CD14-positive monocyte (primary cell): ENCODE data around the gene BCAS4. TPM values are rescaled to one million over a fixed set of nuclear protein-coding genes. Genes with fewer than 3 reads are reported as not detected.

ENCODE experiments used
- DNase-seq, 3 donors: peaks; one replicate each; pipeline ENCODE4 v3.0.0-alpha.2; 2011 to 2022
- H2AFZ ChIP-seq: 2 replicates; pipeline ENCODE4 v1.6.0; 2012; ENCODE audit warnings: mild to moderate bottlenecking, low read depth, low read length, inconsistent platforms; ENCODE audit not compliant: insufficient read depth, poor library complexity, severe bottlenecking
- H3K27ac ChIP-seq, 2 donors: 1 replicate in 1 of 2; 2 replicates in 1 of 2; pipeline ENCODE4 v1.5.1; 2012 to 2013; ENCODE audit warnings: low read length in 2 of 2, control low read depth in 1 of 2, inconsistent platforms in 1 of 2, low read depth in 1 of 2, mild to moderate bottlenecking in 1 of 2
- H3K27me3 ChIP-seq, 2 donors: one replicate each; pipeline versions ENCODE4 v1.6.0 to v1.6.1; 2011 to 2013; ENCODE audit warnings: low read length in 2 of 2; ENCODE audit not compliant: control insufficient read depth in 2 of 2, insufficient read depth in 2 of 2
- H3K36me3 ChIP-seq, 2 donors: replicated peaks in 1 of 2; 1 replicate in 1 of 2; 2 replicates in 1 of 2; pipeline versions ENCODE4 v1.5.1 to v1.6.1; 2012 to 2013; ENCODE audit warnings: low read length in 2 of 2, control low read depth in 1 of 2, inconsistent platforms in 1 of 2, mild to moderate bottlenecking in 1 of 2; ENCODE audit not compliant: insufficient read depth in 2 of 2, control insufficient read depth in 1 of 2
- H3K4me1 ChIP-seq, 2 donors: 1 replicate in 1 of 2; 2 replicates in 1 of 2; pipeline versions ENCODE4 v1.5.1 to v1.6.1; 2012 to 2013; ENCODE audit warnings: low read length in 2 of 2, control low read depth in 1 of 2, inconsistent platforms in 1 of 2, mild to moderate bottlenecking in 1 of 2, moderate library complexity in 1 of 2; ENCODE audit not compliant: insufficient read depth in 2 of 2, control insufficient read depth in 1 of 2
- H3K4me2 ChIP-seq: replicated peaks from 2 replicates; pipeline ENCODE3; 2012; ENCODE audit warnings: low read length, moderate library complexity, mild to moderate bottlenecking; ENCODE audit not compliant: poor library complexity, severe bottlenecking; ENCODE audit errors: extremely low read depth
- H3K4me3 ChIP-seq, 3 experiments: fragments of 200-600 bp in 1 of 3; sonication (generic) in 1 of 3; replicated peaks in 1 of 3; 1 replicate in 2 of 3; 2 replicates in 1 of 3; pipeline ENCODE4 v1.5.1; 2011 to 2013; ENCODE audit warnings: low read length in 3 of 3, mild to moderate bottlenecking in 3 of 3, control low read depth in 2 of 3, low read depth in 2 of 3, inconsistent platforms in 1 of 3, moderate library complexity in 1 of 3
- H3K79me2 ChIP-seq: 2 replicates; pipeline ENCODE4 v1.6.0; 2012; ENCODE audit warnings: mild to moderate bottlenecking, control low read depth, inconsistent platforms, low read length, moderate library complexity; ENCODE audit not compliant: insufficient read depth
- H3K9ac ChIP-seq: 2 replicates; pipeline ENCODE4 v1.6.0; 2017; ENCODE audit warnings: low read length, mild to moderate bottlenecking; ENCODE audit not compliant: insufficient read depth, poor library complexity, severe bottlenecking
- H3K9me3 ChIP-seq, 2 donors: replicated peaks in 1 of 2; 1 replicate in 1 of 2; 2 replicates in 1 of 2; pipeline versions ENCODE4 v1.5.1 to v1.6.1; 2012 to 2013; ENCODE audit warnings: low read length in 2 of 2, control low read depth in 1 of 2; ENCODE audit not compliant: control insufficient read depth in 1 of 2, insufficient read depth in 1 of 2
- H4K20me1 ChIP-seq: 2 replicates; pipeline ENCODE4 v1.6.0; 2012; ENCODE audit warnings: mild to moderate bottlenecking, low read length, control low read depth, moderate library complexity; ENCODE audit not compliant: insufficient read depth
- H3K27ac Mint-ChIP-seq, 7 donors: one replicate each; pipeline ENCODE4 v1.8.0; 2020; ENCODE audit warnings: mild to moderate bottlenecking in 7 of 7, mixed read lengths in 7 of 7, moderate library complexity in 6 of 7, inconsistent platforms in 2 of 7
- H3K27me3 Mint-ChIP-seq, 3 donors: one replicate each; pipeline ENCODE4 v1.8.0; 2021 to 2022; ENCODE audit warnings: low read depth in 3 of 3, mild to moderate bottlenecking in 3 of 3, mixed read lengths in 3 of 3, moderate library complexity in 3 of 3, inconsistent platforms in 1 of 3
- H3K36me3 Mint-ChIP-seq, 2 donors: one replicate each; pipeline ENCODE4 v1.8.0; 2020; ENCODE audit warnings: mixed read lengths in 2 of 2, inconsistent platforms in 1 of 2, mild to moderate bottlenecking in 1 of 2
- H3K4me1 Mint-ChIP-seq: one replicate; pipeline ENCODE4 v1.8.0; 2020; ENCODE audit warnings: mild to moderate bottlenecking, mixed read lengths
- H3K4me3 Mint-ChIP-seq, 2 donors: one replicate each; pipeline ENCODE4 v1.8.0; 2020; ENCODE audit warnings: mild to moderate bottlenecking in 2 of 2, mixed read lengths in 2 of 2, moderate library complexity in 1 of 2
- H3K9me3 Mint-ChIP-seq, 7 donors: one replicate each; pipeline ENCODE4 v1.8.0; 2020 to 2022; ENCODE audit warnings: mixed read lengths in 7 of 7, mild to moderate bottlenecking in 6 of 7, moderate library complexity in 6 of 7, inconsistent platforms in 2 of 7
- WGBS: methylation state at CpG from one replicate; pipeline ENCODE4 v1.1.5; 2013; ENCODE audit warnings: missing lambda C conversion rate; ENCODE audit not compliant: insufficient coverage; 5-methylcytosine and 5-hydroxymethylcytosine counted together
- intact Hi-C, 2 donors: fragments of 100-400 bp; cut with micrococcal nuclease; formaldehyde crosslinking; loops; one replicate each; pipeline versions ENCODE4 v1.15.0 to v1.15.1; 2023
- polyA plus RNA-seq, 3 donors: library from polyadenylated mRNA; depleted of rRNA in 1 of 3; unstranded in 2 of 3; stranded (reverse) in 1 of 3; fragments of 300-500 nt in 2 of 3; fragments of >200 nt in 1 of 3; fragmentation: Illumina TruSeq in 2 of 3; gene quantifications; 1 replicate in 2 of 3; 2 replicates in 1 of 3; pipeline ENCODE4 v1.2.3, GENCODE V29; 2012 to 2021
- TF ChIP-seq, protein P1 (sequence below): fragments of 200-600 bp; IDR thresholded peaks from one replicate; pipeline ENCODE4 v1.8.0; 2022; ENCODE audit warnings: antibody characterized with exemption, mild to moderate bottlenecking

The BCAS4 gene
- polyA plus RNA-seq, 3 donors: 0.16 to 1.0 (median 0.69) TPM

DNA sequence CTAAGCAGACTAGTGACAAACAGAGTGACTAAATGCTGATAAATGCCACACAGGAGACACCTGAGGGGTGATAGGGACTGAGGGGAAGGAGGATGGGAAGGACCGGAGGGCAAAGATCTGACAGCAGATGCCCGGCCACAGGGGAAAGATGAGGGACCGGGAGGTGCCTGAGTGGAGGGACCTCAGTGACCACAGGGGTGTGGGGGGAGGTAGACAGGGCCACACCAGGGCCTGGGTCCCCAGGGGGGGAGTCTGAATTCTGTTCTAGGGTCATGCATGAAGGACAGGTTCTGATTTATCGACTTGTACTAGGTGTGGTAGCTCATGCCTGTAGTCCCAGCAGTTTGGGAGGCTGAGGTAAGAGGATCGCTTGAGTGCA, 6.9 kb downstream of the BCAS4 start:
- H3K36me3 ChIP-seq: no peaks in the 10 kb centered on the region
- no peaks in the 10 kb centered on the region for H3K36me3 Mint-ChIP-seq
- peaks cover 6 to 11% of the 10 kb centered on the region in 2 donors for H3K4me1 ChIP-seq
- no peak for DNase-seq
- WGBS: 98% methylated on average over 5 of the region's 5 CpGs
- no peak overlapping the region for H3K4me3 Mint-ChIP-seq
- H3K4me3 ChIP-seq: no peak overlapping the region
- no peaks in the 10 kb centered on the region for H3K27me3 ChIP-seq
- H3K4me2 ChIP-seq: no peak overlapping the region
- H3K9ac ChIP-seq: no peak overlapping the region
- no peaks in the 10 kb centered on the region for H3K9me3 ChIP-seq
- no peaks in the 10 kb centered on the region for H3K79me2 ChIP-seq
- H3K27ac ChIP-seq: no peak overlapping the region
- H4K20me1 ChIP-seq: no peaks in the 10 kb centered on the region
- intact Hi-C loops: no loop called here
- TF ChIP-seq, protein P1, sequence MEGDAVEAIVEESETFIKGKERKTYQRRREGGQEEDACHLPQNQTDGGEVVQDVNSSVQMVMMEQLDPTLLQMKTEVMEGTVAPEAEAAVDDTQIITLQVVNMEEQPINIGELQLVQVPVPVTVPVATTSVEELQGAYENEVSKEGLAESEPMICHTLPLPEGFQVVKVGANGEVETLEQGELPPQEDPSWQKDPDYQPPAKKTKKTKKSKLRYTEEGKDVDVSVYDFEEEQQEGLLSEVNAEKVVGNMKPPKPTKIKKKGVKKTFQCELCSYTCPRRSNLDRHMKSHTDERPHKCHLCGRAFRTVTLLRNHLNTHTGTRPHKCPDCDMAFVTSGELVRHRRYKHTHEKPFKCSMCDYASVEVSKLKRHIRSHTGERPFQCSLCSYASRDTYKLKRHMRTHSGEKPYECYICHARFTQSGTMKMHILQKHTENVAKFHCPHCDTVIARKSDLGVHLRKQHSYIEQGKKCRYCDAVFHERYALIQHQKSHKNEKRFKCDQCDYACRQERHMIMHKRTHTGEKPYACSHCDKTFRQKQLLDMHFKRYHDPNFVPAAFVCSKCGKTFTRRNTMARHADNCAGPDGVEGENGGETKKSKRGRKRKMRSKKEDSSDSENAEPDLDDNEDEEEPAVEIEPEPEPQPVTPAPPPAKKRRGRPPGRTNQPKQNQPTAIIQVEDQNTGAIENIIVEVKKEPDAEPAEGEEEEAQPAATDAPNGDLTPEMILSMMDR: no peak
- peaks cover 16% of the 10 kb centered on the region for H3K4me1 Mint-ChIP-seq
- no peaks in the 10 kb centered on the region for H3K9me3 Mint-ChIP-seq
- no peak overlapping the region for H2AFZ ChIP-seq
- H3K27me3 Mint-ChIP-seq: peaks cover 0 to 3% (median 0%) of the 10 kb centered on the region in 3 donors
- no peak overlapping the region for H3K27ac Mint-ChIP-seq

DNA sequence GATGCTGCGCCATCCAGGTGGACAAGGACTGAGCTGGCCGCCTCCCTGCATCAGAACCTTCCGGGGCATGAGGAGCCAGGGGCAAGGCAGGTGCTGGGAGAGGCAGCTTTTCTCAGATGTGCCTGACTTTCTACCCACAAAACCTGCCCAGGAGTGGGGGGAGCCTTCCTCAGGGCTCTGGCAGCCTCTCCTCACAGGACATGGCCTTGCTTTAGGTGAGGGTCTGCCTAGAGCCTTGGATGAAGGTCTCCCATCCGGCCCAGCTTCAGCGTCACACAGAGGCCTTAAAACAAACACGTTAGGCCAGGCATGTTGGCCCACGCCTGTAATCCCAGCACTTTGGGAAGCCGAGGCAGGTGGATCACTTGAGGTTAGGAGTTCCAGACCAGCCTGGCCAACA, 7.4 kb downstream of the BCAS4 start:
- Histone ChIP-seq H2AFZ (no peak overlapping the region), H3K36me3 (no peaks in the 10 kb centered on the region), H3K9me3 (no peaks in the 10 kb centered on the region), H3K4me3 (no peak overlapping the region), H3K9ac (no peak overlapping the region), H3K79me2 (no peaks in the 10 kb centered on the region), H3K4me1 (peaks cover 6 to 11% of the 10 kb centered on the region in 2 donors), H3K27ac (no peak overlapping the region), H3K27me3 (no peaks in the 10 kb centered on the region), H4K20me1 (no peaks in the 10 kb centered on the region), H3K4me2 (no peak overlapping the region)
- peaks cover 0 to 3% (median 0%) of the 10 kb centered on the region in 3 donors for H3K27me3 Mint-ChIP-seq
- no peak for DNase-seq
- no peak overlapping the region for H3K4me3 Mint-ChIP-seq
- intact Hi-C loops: no loop called here
- no peaks in the 10 kb centered on the region for H3K9me3 Mint-ChIP-seq
- H3K4me1 Mint-ChIP-seq: peaks cover 16% of the 10 kb centered on the region
- H3K36me3 Mint-ChIP-seq: no peaks in the 10 kb centered on the region
- H3K27ac Mint-ChIP-seq: peak overlapping the region in 1 of 7 donors; percentile 63
- 95% methylated on average over 8 of the region's 8 CpGs for whole genome bisulfite sequencing
- TF ChIP-seq, protein P1: no peak
